ENCODE measurements around the gene PRR14L. TPM values are rescaled to one million over a fixed set of nuclear protein-coding genes. Genes with fewer than 3 reads are reported as not detected.
"Not testable (repeated sequence)": the region's sequence is repeated elsewhere in the genome, so short reads cannot be mapped to it uniquely, and the experiment has no call there.

Gene PRR14L
- total RNA-seq, 1 experiment from 2014 or later = 138 TPM

- WGBS (ENCODE audit: extremely low coverage, insufficient read length, low lambda C conversion rate) = no CpG with 5 or more reads among the region's 3 CpGs
- H3K36me3 Mint-ChIP-seq (ENCODE audit: insufficient read depth in 1 of 3, low read depth in 3 of 3) = peaks cover 10 to 63% (median 50%) of the 10 kb centered on the region in 3 experiments
- H3K4me1 Mint-ChIP-seq = no peaks in the 10 kb centered on the region
- no peak overlapping the region for H2BK15ac ChIP-seq (ENCODE audit: low read depth, low read length)
- no peaks in the 10 kb centered on the region for H3K9me3 Mint-ChIP-seq
- H4K5ac ChIP-seq (ENCODE audit: insufficient read length, low read depth, low read length) = no peak overlapping the region
- H3K79me2 ChIP-seq (ENCODE audit: insufficient read depth, low read length) = no peaks in the 10 kb centered on the region
- no peaks in the 10 kb centered on the region for H3K27me3 Mint-ChIP-seq (ENCODE audit: low read depth)
- no peaks in the 10 kb centered on the region for H4K20me1 ChIP-seq (ENCODE audit: control insufficient read depth, insufficient read depth, insufficient read length)
- no peak for DNase-seq
- TF ChIP-seq CTCF (conservative IDR thresholded peaks at IDR 0.05) = no peak
- no peak overlapping the region for H2BK120ac ChIP-seq (ENCODE audit: low read depth, low read length, poor library complexity, severe bottlenecking)
- H2AFZ ChIP-seq (ENCODE audit: low read length) = no peak overlapping the region
- no peak overlapping the region for H3K4ac ChIP-seq (ENCODE audit: low read depth, low read length)
- no peak overlapping the region for H3K4me2 ChIP-seq (ENCODE audit: insufficient read depth, insufficient read length, low read length)
- no peak overlapping the region for H4K91ac ChIP-seq (ENCODE audit: insufficient read length, low read depth, low read length)
- no peak overlapping the region for H2BK5ac ChIP-seq (ENCODE audit: insufficient read length, low read length)
- H2BK20ac ChIP-seq (ENCODE audit: low read depth, low read length, poor library complexity, severe bottlenecking) = no peak overlapping the region
- no peak overlapping the region for H3K14ac ChIP-seq (ENCODE audit: insufficient read depth, low read length)
- no peak overlapping the region for H4K8ac ChIP-seq (replicated peaks; ENCODE audit: insufficient read length, low read depth, low read length)
- H3K56ac ChIP-seq (ENCODE audit: insufficient read length, low read depth, low read length) = no peak overlapping the region
- no peak overlapping the region for H2AK5ac ChIP-seq (ENCODE audit: insufficient read length, low read length)
- H3K4me1 ChIP-seq (ENCODE audit: insufficient read depth, low read length) = no peaks in the 10 kb centered on the region
- H3K4me3 Mint-ChIP-seq = no peak overlapping the region
- H3K9me3 ChIP-seq (ENCODE audit: control insufficient read depth, low read depth, low read length) = no peaks in the 10 kb centered on the region
- H3T11ph ChIP-seq (ENCODE audit: low read length) = no peak overlapping the region
- no peak overlapping the region for H3K23ac ChIP-seq (ENCODE audit: insufficient read length, low read depth, low read length)
- no peak overlapping the region for H3K9ac ChIP-seq (ENCODE audit: extremely low read depth, insufficient read length, low read length)
- no peak overlapping the region for H3K27ac ChIP-seq (ENCODE audit: insufficient read length, low read depth, low read length)
- H3K27me3 ChIP-seq (ENCODE audit: insufficient read depth, low read length) = no peaks in the 10 kb centered on the region
- H3K23me2 ChIP-seq (ENCODE audit: insufficient read length, low read depth, low read length, poor library complexity, severe bottlenecking) = no peaks in the 10 kb centered on the region
- H3K18ac ChIP-seq (ENCODE audit: insufficient read length, low read depth, low read length) = no peak overlapping the region
- H2BK12ac ChIP-seq (ENCODE audit: insufficient read length, low read depth, low read length) = no peak overlapping the region
- H3K27ac Mint-ChIP-seq = no peak overlapping the region; a peak in 1 of 7 replicates
- H3K79me1 ChIP-seq (ENCODE audit: insufficient read depth, low read depth, low read length, poor library complexity, severe bottlenecking) = no peaks in the 10 kb centered on the region
Measured at GRCh38 chr22:31764785-31765184, 14.9 kb upstream of the PRR14L start.

- not testable (repeated sequence) for H3K9ac ChIP-seq (ENCODE audit: extremely low read depth, insufficient read length, low read length); H3K27me3 ChIP-seq (ENCODE audit: insufficient read depth, low read length); H3K4ac ChIP-seq (ENCODE audit: low read depth, low read length); H2BK12ac ChIP-seq (ENCODE audit: insufficient read length, low read depth, low read length); H3K4me3 Mint-ChIP-seq; H3K14ac ChIP-seq (ENCODE audit: insufficient read depth, low read length); H3K9me3 ChIP-seq (ENCODE audit: control insufficient read depth, low read depth, low read length); H2BK15ac ChIP-seq (ENCODE audit: low read depth, low read length); H4K8ac ChIP-seq (replicated peaks; ENCODE audit: insufficient read length, low read depth, low read length); H3K18ac ChIP-seq (ENCODE audit: insufficient read length, low read depth, low read length); H4K5ac ChIP-seq (ENCODE audit: insufficient read length, low read depth, low read length); H3K79me1 ChIP-seq (ENCODE audit: insufficient read depth, low read depth, low read length, poor library complexity, severe bottlenecking); H2AFZ ChIP-seq (ENCODE audit: low read length); H3K27ac Mint-ChIP-seq; H3K4me1 ChIP-seq (ENCODE audit: insufficient read depth, low read length); H3K23ac ChIP-seq (ENCODE audit: insufficient read length, low read depth, low read length); H2BK5ac ChIP-seq (ENCODE audit: insufficient read length, low read length); H3K79me2 ChIP-seq (ENCODE audit: insufficient read depth, low read length); H3K9me3 Mint-ChIP-seq; DNase-seq; H2BK20ac ChIP-seq (ENCODE audit: low read depth, low read length, poor library complexity, severe bottlenecking); H3K56ac ChIP-seq (ENCODE audit: insufficient read length, low read depth, low read length); H3K23me2 ChIP-seq (ENCODE audit: insufficient read length, low read depth, low read length, poor library complexity, severe bottlenecking); H4K20me1 ChIP-seq (ENCODE audit: control insufficient read depth, insufficient read depth, insufficient read length); H4K91ac ChIP-seq (ENCODE audit: insufficient read length, low read depth, low read length); H2BK120ac ChIP-seq (ENCODE audit: low read depth, low read length, poor library complexity, severe bottlenecking); H3T11ph ChIP-seq (ENCODE audit: low read length); H2AK5ac ChIP-seq (ENCODE audit: insufficient read length, low read length); H3K27me3 Mint-ChIP-seq (ENCODE audit: low read depth); H3K27ac ChIP-seq (ENCODE audit: insufficient read length, low read depth, low read length); H3K4me2 ChIP-seq (ENCODE audit: insufficient read depth, insufficient read length, low read length)
- H3K36me3 Mint-ChIP-seq (ENCODE audit: insufficient read depth in 1 of 3, low read depth in 3 of 3) = peaks cover 9 to 38% (median 15%) of the 10 kb centered on the region in 3 experiments; a peak in 6 of 7 replicates
- peaks cover 12 to 13% of the 10 kb centered on the region in 2 experiments for H3K4me1 Mint-ChIP-seq
- no CpG with 5 or more reads among the region's 5 CpGs for WGBS (ENCODE audit: extremely low coverage, insufficient read length, low lambda C conversion rate)
Measured at GRCh38 chr22:31758860-31759259, 8.9 kb upstream of the PRR14L start.
